ENCODE measurements around the gene COG6. TPM values are rescaled to one million over a fixed set of nuclear protein-coding genes. Genes with fewer than 3 reads are reported as not detected.
A peak's percentile ranks its signal among the peaks of the same experiment; 100 is the strongest.

COG6 gene
- total RNA-seq, 2 donors from 2014 or later: 19.5 to 27.6 TPM

GRCh38 chr13:39776439-39776838, 121.0 kb downstream of the COG6 start:
- 26% methylated on average over 3 of the region's 3 CpGs for WGBS
- TF ChIP-seq CTCF (IDR thresholded peaks at IDR 0.05): no peak
- TF ChIP-seq POLR2AphosphoS5 (IDR thresholded peaks at IDR 0.05): no peak
- TF ChIP-seq POLR2A (IDR thresholded peaks at IDR 0.05): no peak
- Histone ChIP-seq H3K36me3 (no peaks in the 10 kb centered on the region), H3K4me1 (replicated peaks) (no peaks in the 10 kb centered on the region), H3K27ac (no peak overlapping the region), H3K27me3 (replicated peaks; ENCODE audit: insufficient read depth) (no peaks in the 10 kb centered on the region), H3K9me3 (no peaks in the 10 kb centered on the region), H3K4me3 (no peak overlapping the region)
- no peak for DNase-seq (ENCODE audit: low spot score)
- intact Hi-C loops (cut with DNase I): no loop called here

GRCh38 chr13:39777021-39777420, 121.6 kb downstream of the COG6 start:
- intact Hi-C loops (cut with DNase I): no loop called here
- no peak overlapping the region for H3K27ac ChIP-seq
- no peaks in the 10 kb centered on the region for H3K9me3 ChIP-seq
- no peak for DNase-seq (ENCODE audit: low spot score)
- no peak overlapping the region for H3K4me3 ChIP-seq
- no peak for TF ChIP-seq POLR2AphosphoS5 (IDR thresholded peaks at IDR 0.05)
- no peak for TF ChIP-seq CTCF (IDR thresholded peaks at IDR 0.05)
- TF ChIP-seq POLR2A (IDR thresholded peaks at IDR 0.05): no peak
- no peaks in the 10 kb centered on the region for H3K4me1 ChIP-seq (replicated peaks)
- no peaks in the 10 kb centered on the region for H3K27me3 ChIP-seq (replicated peaks; ENCODE audit: insufficient read depth)
- no peaks in the 10 kb centered on the region for H3K36me3 ChIP-seq
- WGBS: 91% methylated on average over 1 of the region's 1 CpG

GRCh38 chr13:39777527-39778061, 122.1 kb downstream of the COG6 start:
- Histone ChIP-seq H3K4me3 (no peak overlapping the region), H3K9me3 (no peaks in the 10 kb centered on the region), H3K27me3 (replicated peaks; ENCODE audit: insufficient read depth) (no peaks in the 10 kb centered on the region), H3K27ac (no peak overlapping the region), H3K4me1 (replicated peaks) (no peaks in the 10 kb centered on the region), H3K36me3 (no peaks in the 10 kb centered on the region)
- 92% methylated on average over 2 of the region's 2 CpGs for WGBS
- no peak for TF ChIP-seq POLR2AphosphoS5 (IDR thresholded peaks at IDR 0.05)
- TF ChIP-seq CTCF (IDR thresholded peaks at IDR 0.05): peak in 1 of 4 experiments; percentile 9
- TF ChIP-seq POLR2A (IDR thresholded peaks at IDR 0.05): no peak
- DNase-seq (ENCODE audit: low spot score): no peak
- intact Hi-C loops (cut with DNase I): no loop called here

- no peak overlapping the region for H3K4me3 ChIP-seq
- no peak overlapping the region for H3K27ac ChIP-seq
- no peaks in the 10 kb centered on the region for H3K27me3 ChIP-seq (replicated peaks; ENCODE audit: insufficient read depth)
- intact Hi-C loops (cut with DNase I): no loop called here
- H3K9me3 ChIP-seq: no peaks in the 10 kb centered on the region
- TF ChIP-seq POLR2A (IDR thresholded peaks at IDR 0.05) (no peak), POLR2AphosphoS5 (IDR thresholded peaks at IDR 0.05) (no peak), CTCF (IDR thresholded peaks at IDR 0.05) (no peak)
- no peaks in the 10 kb centered on the region for H3K4me1 ChIP-seq (replicated peaks)
- no peak for DNase-seq (ENCODE audit: low spot score)
- 67% methylated on average over 8 of the region's 8 CpGs for WGBS
- no peaks in the 10 kb centered on the region for H3K36me3 ChIP-seq
Measured at GRCh38 chr13:39779337-39780265, 124.1 kb downstream of the COG6 start.

Data from prostate gland (tissue), 2 donors.